IPS-NIHi7 (cell line): ENCODE results near the gene ABHD2.
"Not testable (repeated sequence)": the region's sequence is repeated elsewhere in the genome, so short reads cannot be mapped to it uniquely, and the experiment has no call there.

Source experiments
- DNase-seq: peaks from one replicate; pipeline ENCODE4 v3.0.0; 2012; ENCODE audit warnings: mixed read lengths; ENCODE audit errors: extremely low spot score

The ABHD2 gene

GRCh38 chr15:89075101-89075640, 13.1 kb upstream of the ABHD2 start:
- no peak for DNase-seq

- no peak for DNase-seq
These were observed 12.4 kb upstream of the ABHD2 start for GRCh38 chr15:89075846-89076245.

- no peak for DNase-seq
These were observed 10.5 kb upstream of the ABHD2 start for GRCh38 chr15:89077750-89078149.

- no peak for DNase-seq
These were observed 9.1 kb upstream of the ABHD2 start for GRCh38 chr15:89078851-89079810.

GRCh38 chr15:89081878-89082277, 6.4 kb upstream of the ABHD2 start:
- DNase-seq, result no peak

- no peak for DNase-seq
These were observed 5.0 kb upstream of the ABHD2 start for GRCh38 chr15:89083246-89083645.

GRCh38 chr15:89085289-89085926, 2.8 kb upstream of the ABHD2 start:
- no peak for DNase-seq

GRCh38 chr15:89085933-89086332, 2.3 kb upstream of the ABHD2 start:
- DNase-seq, result not testable (repeated sequence)

GRCh38 chr15:89086390-89086789, 1.9 kb upstream of the ABHD2 start:
- DNase-seq, result not testable (repeated sequence)

- DNase-seq, result no peak
These were observed 961 bp upstream of the ABHD2 start for GRCh38 chr15:89087161-89087829.

GRCh38 chr15:89088605-89089315, 504 bp downstream of the ABHD2 start:
- no peak for DNase-seq

GRCh38 chr15:89089316-89090230, 1.3 kb downstream of the ABHD2 start:
- no peak for DNase-seq

- no peak for DNase-seq
These were observed 2.8 kb downstream of the ABHD2 start for GRCh38 chr15:89090791-89091626.

- no peak for DNase-seq
These were observed 3.5 kb downstream of the ABHD2 start for GRCh38 chr15:89091627-89092220.

- DNase-seq, result no peak
These were observed 5.3 kb downstream of the ABHD2 start for GRCh38 chr15:89093509-89093908.

- no peak for DNase-seq
These were observed 6.8 kb downstream of the ABHD2 start for GRCh38 chr15:89095073-89095472.

- no peak for DNase-seq
These were observed 7.3 kb downstream of the ABHD2 start for GRCh38 chr15:89095556-89095955.

- DNase-seq, result no peak
These were observed 8.4 kb downstream of the ABHD2 start for GRCh38 chr15:89096664-89097063.

- no peak for DNase-seq
These were observed 9.1 kb downstream of the ABHD2 start for GRCh38 chr15:89097313-89097712.
